H1 (cell line): ENCODE data around the gene PACS1. TPM values are rescaled to one million over a fixed set of nuclear protein-coding genes. Genes with fewer than 3 reads are reported as not detected.

Source experiments
- ASH2L ChIP-seq: fragments of 200-600, 300-600 bp; sonication (generic); IDR thresholded peaks from one replicate; pipeline ENCODE4 v1.7.1; 2017; ENCODE audit warnings: low read length
- polyA plus RNA-seq, 7 experiments: library from polyadenylated mRNA; depleted of rRNA in 3 of 7; stranded (reverse) in 5 of 7; unstranded in 2 of 7; fragments of >200 nt in 5 of 7; fragments of 200-250 nt in 2 of 7; gene quantifications; 1 replicate in 5 of 7; 2 replicates in 1 of 7; 4 replicates in 1 of 7; pipeline versions ENCODE4 v1.2.1 to v1.2.3, GENCODE V29; 2011 to 2013; ENCODE audit warnings: missing spikeins in 2 of 7, mixed read lengths in 2 of 7
- total RNA-seq: library from RNA; stranded (reverse); fragmentation: NEBNext Ultra II Directional; extraction: Animal tissue kit (Norgen Biotek cat#: 25700); gene quantifications from 2 replicates; pipeline ENCODE4 v1.2.1, GENCODE V29; 2021

The PACS1 gene
- total and polyA plus RNA-seq, 2 of the 8 experiments (the other 6 are each of a cell fraction or from before 2014, with no cell fraction given): 11.5 to 36.0 TPM

- TF ChIP-seq ASH2L: no peak
These were observed 36.9 kb upstream of the PACS1 start (continued) for GRCh38 chr11:66032957-66033735.
